Body of pancreas (tissue), 4 donors: Measurements from ENCODE around the gene CYTH1. TPM values are rescaled to one million over a fixed set of nuclear protein-coding genes. Genes with fewer than 3 reads are reported as not detected.

ENCODE experiments used
- ATAC-seq: fragments of 150-250 bp; one replicate; pipeline ENCODE4 v1.9.1; 2016
- DNase-seq, 4 donors: peaks; one replicate each; pipeline ENCODE4 v3.0.0-alpha.2; 2019
- H3K27ac ChIP-seq, 4 donors: fragments of 200-600 bp; sonication (generic); 1 replicate in 3 of 4; 2 replicates in 1 of 4; pipeline versions ENCODE4 v1.5.1 to v1.6.1; 2016 to 2019; ENCODE audit warnings: mild to moderate bottlenecking in 1 of 4, mixed read lengths in 1 of 4, moderate library complexity in 1 of 4
- H3K27me3 ChIP-seq, 2 donors: fragments of 200-600 bp; sonication (generic); one replicate each; pipeline ENCODE4 v1.6.0; 2016; ENCODE audit warnings: mild to moderate bottlenecking in 1 of 2
- H3K36me3 ChIP-seq, 2 donors: fragments of 200-600 bp; sonication (generic); replicated peaks in 1 of 2; 2 replicates each; pipeline ENCODE4 v1.5.1; 2016; ENCODE audit warnings: low read depth in 2 of 2; ENCODE audit not compliant: insufficient read depth in 1 of 2
- H3K4me1 ChIP-seq: fragments of 200-600 bp; sonication (generic); one replicate; pipeline ENCODE4 v1.6.0; 2016
- H3K4me3 ChIP-seq, 2 donors: fragments of 200-600 bp; sonication (generic); 1 replicate in 1 of 2; 2 replicates in 1 of 2; pipeline ENCODE4 v1.5.1; 2016 to 2019
- H3K9me3 ChIP-seq, 3 donors: fragments of 200-600 bp; sonication (generic); 1 replicate in 2 of 3; 2 replicates in 1 of 3; pipeline ENCODE4 v1.5.1; 2016
- POLR2A ChIP-seq, 3 donors: fragments of 450-650 bp; IDR thresholded peaks; one replicate each; pipeline ENCODE4 v1.6.1; 2016; ENCODE audit warnings: antibody characterized with exemption in 3 of 3, mild to moderate bottlenecking in 2 of 3
- WGBS, 2 donors: methylation state at CpG; one replicate each; pipeline ENCODE4 v1.1.5; 2017; 5-methylcytosine and 5-hydroxymethylcytosine counted together
- intact Hi-C: fragments of 100-400 bp; cut with DNase I; formaldehyde crosslinking; loops from one replicate; pipeline ENCODE4 v1.15.1; 2023
- total RNA-seq, 2 donors: library from RNA; depleted of rRNA; stranded (reverse); fragments of >200 nt; gene quantifications; one replicate each; pipeline ENCODE4 v1.1.0, GENCODE V29; 2016
- TF ChIP-seq, protein P1 (sequence below), 7 experiments: fragments of 450-650 bp in 4 of 7; fragments of 200-600 bp in 3 of 7; sonication (generic) in 3 of 7; IDR thresholded peaks; one replicate each; pipeline ENCODE4 v1.5.1; 2016 to 2019; ENCODE audit warnings: antibody characterized with exemption in 7 of 7

Gene CYTH1
- total RNA-seq, 2 donors from 2014 or later, result 32.2 to 60.6 TPM

DNA sequence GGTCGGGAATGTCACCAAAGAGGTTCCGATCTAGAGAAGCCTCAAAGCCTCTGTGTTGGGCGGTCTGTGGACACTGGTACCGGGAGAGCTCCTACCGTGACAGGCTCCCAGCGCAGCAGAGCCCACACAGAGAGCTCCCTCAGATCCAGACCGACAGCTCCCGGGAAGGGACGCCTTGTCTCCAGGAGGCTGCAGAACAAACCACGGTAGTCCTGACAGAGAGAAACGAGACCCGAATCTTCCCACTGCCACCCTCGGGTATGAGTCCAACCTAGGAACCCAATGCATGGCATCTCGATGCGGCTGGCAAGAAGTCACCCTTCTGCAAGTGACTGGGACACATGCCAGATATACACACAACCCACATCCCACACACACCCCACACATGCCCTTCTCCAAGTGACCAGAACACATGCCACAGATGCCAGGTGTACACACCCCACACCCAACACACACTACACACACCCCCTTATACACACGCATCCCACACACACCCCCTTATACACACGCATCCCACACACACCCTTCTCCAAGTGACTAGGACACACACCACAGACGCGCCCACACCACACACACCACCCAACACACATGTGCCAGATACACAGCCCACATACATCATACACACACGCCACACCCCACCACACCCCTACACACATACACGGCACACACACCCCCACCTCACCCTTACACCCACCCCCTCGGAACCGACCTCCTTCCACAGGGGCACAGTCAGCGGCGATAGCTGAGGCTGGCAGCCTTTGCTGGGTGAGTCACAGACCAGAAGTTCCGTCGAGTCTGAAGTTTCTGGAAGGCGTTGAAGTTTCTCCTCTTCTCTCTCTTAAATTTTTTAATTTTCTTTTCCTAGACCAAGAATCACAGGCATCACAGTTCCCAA lies 15.9 kb upstream of the CYTH1 start:
- H3K27me3 ChIP-seq, result no peaks in the 10 kb centered on the region
- H3K4me3 ChIP-seq, result no peak overlapping the region
- DNase-seq (no peak), ATAC-seq (no peak)
- peaks cover 12 to 19% of the 10 kb centered on the region in 2 donors for H3K36me3 ChIP-seq
- H3K9me3 ChIP-seq, result no peaks in the 10 kb centered on the region
- intact Hi-C loops, result no loop called here
- H3K4me1 ChIP-seq, result no peaks in the 10 kb centered on the region
- H3K27ac ChIP-seq, result no peak overlapping the region
- no peak for TF ChIP-seq POLR2A (IDR thresholded peaks at IDR 0.05)
- TF ChIP-seq, protein P1, sequence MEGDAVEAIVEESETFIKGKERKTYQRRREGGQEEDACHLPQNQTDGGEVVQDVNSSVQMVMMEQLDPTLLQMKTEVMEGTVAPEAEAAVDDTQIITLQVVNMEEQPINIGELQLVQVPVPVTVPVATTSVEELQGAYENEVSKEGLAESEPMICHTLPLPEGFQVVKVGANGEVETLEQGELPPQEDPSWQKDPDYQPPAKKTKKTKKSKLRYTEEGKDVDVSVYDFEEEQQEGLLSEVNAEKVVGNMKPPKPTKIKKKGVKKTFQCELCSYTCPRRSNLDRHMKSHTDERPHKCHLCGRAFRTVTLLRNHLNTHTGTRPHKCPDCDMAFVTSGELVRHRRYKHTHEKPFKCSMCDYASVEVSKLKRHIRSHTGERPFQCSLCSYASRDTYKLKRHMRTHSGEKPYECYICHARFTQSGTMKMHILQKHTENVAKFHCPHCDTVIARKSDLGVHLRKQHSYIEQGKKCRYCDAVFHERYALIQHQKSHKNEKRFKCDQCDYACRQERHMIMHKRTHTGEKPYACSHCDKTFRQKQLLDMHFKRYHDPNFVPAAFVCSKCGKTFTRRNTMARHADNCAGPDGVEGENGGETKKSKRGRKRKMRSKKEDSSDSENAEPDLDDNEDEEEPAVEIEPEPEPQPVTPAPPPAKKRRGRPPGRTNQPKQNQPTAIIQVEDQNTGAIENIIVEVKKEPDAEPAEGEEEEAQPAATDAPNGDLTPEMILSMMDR (IDR thresholded peaks at IDR 0.05), result no peak
- 88% methylated on average over 27 to 28 of the region's 28 CpGs for WGBS, 2 donors

DNA sequence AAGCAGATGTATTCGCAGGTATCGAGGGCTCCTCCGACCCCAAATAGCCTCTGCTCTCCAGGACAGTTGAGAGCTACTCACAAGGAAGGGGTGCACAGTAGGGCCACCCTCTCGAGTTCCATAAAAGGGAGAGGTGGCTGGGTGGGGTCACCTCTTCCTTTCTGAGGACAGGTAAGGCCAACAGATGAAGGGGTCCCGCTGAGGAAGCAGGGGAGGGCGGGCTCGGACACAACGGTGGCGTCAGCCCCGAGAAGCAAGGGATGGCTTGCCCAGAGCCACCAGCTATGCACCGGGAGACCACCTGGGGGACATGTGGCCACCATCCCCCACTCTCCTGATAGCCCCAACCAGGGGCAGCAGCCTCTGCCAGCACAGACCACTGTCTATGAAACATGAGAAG lies 15.1 kb upstream of the CYTH1 start:
- Histone ChIP-seq H3K27ac (no peak overlapping the region), H3K27me3 (no peaks in the 10 kb centered on the region), H3K4me1 (no peaks in the 10 kb centered on the region), H3K36me3 (peaks cover 6 to 15% of the 10 kb centered on the region in 2 donors), H3K4me3 (no peak overlapping the region), H3K9me3 (no peaks in the 10 kb centered on the region)
- TF ChIP-seq, protein P1 (IDR thresholded peaks at IDR 0.05), result no peak
- TF ChIP-seq POLR2A (IDR thresholded peaks at IDR 0.05), result no peak
- DNase-seq (no peak), ATAC-seq (no peak)
- 88 to 94% methylated on average over 11 of the region's 11 CpGs for WGBS, 2 donors
- intact Hi-C loops, result no loop called here

DNA sequence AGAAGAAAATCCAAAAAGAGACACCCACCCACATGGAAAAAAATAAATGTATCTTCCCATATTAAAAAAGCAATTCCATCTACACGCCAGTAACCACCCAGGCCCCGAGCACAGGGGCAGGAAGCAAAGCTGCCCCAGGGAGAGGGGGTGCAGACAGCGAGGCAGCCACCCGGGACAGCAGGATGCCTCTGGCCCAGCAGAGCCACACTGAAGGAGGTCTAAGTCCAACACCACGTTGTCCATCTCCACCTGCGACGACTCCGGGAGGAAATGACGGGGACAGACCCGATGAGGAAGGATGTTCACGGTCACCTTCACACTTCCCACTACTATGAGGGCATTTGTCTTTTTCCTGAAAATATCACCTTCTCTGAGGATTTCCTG lies 14.4 kb upstream of the CYTH1 start:
- intact Hi-C loops, result no loop called here
- H3K27ac ChIP-seq, result no peak overlapping the region

GRCh38 chr17:78795861-78796516 lies 13.9 kb upstream of the CYTH1 start:
- Histone ChIP-seq H3K27me3 (no peaks in the 10 kb centered on the region), H3K27ac (no peak overlapping the region), H3K4me3 (no peak overlapping the region), H3K9me3 (no peaks in the 10 kb centered on the region), H3K4me1 (peaks cover 3% of the 10 kb centered on the region), H3K36me3 (peaks cover 6 to 13% of the 10 kb centered on the region in 2 donors)
- intact Hi-C loops, result no loop called here
- DNase-seq (no peak), ATAC-seq (no peak)
- TF ChIP-seq, protein P1 (IDR thresholded peaks at IDR 0.05), result no peak
- TF ChIP-seq POLR2A (IDR thresholded peaks at IDR 0.05), result no peak
- 79 to 83% methylated on average over 14 of the region's 14 CpGs for WGBS, 2 donors

More for the DNA sequence above, 14.4 kb upstream of the CYTH1 start:
- Histone ChIP-seq H3K4me1 (no peaks in the 10 kb centered on the region), H3K4me3 (no peak overlapping the region), H3K27me3 (no peaks in the 10 kb centered on the region), H3K9me3 (no peaks in the 10 kb centered on the region), H3K36me3 (peaks cover 6 to 13% of the 10 kb centered on the region in 2 donors)
- TF ChIP-seq, protein P1 (IDR thresholded peaks at IDR 0.05), result no peak
- no peak for TF ChIP-seq POLR2A (IDR thresholded peaks at IDR 0.05)
- ATAC-seq (no peak), DNase-seq (no peak)
- WGBS, 2 donors, result 82 to 89% methylated on average over 11 of the region's 11 CpGs
